WERI-Rb-1 (cell line): Measurements from ENCODE around the gene LMAN2L.

Experiments
- DNase-seq: peaks from one replicate; pipeline ENCODE4 v3.0.0-alpha.2; 2020
- H3K27ac ChIP-seq: fragments of 250-450 bp; sonication (Bioruptor Pico); 2 replicates; pipeline ENCODE4 v1.5.1; 2020; ENCODE audit warnings: mild to moderate bottlenecking, moderate library complexity
- H3K27me3 ChIP-seq: fragments of 250-450 bp; sonication (Bioruptor Pico); 2 replicates; pipeline ENCODE4 v1.5.1; 2021; ENCODE audit warnings: mild to moderate bottlenecking, low read depth, moderate library complexity; ENCODE audit not compliant: insufficient read depth, severe bottlenecking
- H3K36me3 ChIP-seq: fragments of 250-450 bp; sonication (Bioruptor Pico); 2 replicates; pipeline ENCODE4 v1.5.1; 2020; ENCODE audit warnings: mild to moderate bottlenecking, moderate library complexity
- H3K4me3 ChIP-seq: 2 replicates; pipeline ENCODE4 v1.5.1; 2011; ENCODE audit warnings: low read depth, mild to moderate bottlenecking, control low read depth, low read length
- H3K9me3 ChIP-seq: fragments of 250-450 bp; sonication (Bioruptor Pico); 2 replicates; pipeline ENCODE4 v1.5.1; 2021; ENCODE audit warnings: mild to moderate bottlenecking, moderate library complexity; ENCODE audit not compliant: severe bottlenecking
- CTCF ChIP-seq: IDR thresholded peaks from 2 replicates; pipeline ENCODE4 v1.5.1; 2011; ENCODE audit warnings: low read depth, mild to moderate bottlenecking, control low read depth, inconsistent platforms, low read length

LMAN2L gene

DNA sequence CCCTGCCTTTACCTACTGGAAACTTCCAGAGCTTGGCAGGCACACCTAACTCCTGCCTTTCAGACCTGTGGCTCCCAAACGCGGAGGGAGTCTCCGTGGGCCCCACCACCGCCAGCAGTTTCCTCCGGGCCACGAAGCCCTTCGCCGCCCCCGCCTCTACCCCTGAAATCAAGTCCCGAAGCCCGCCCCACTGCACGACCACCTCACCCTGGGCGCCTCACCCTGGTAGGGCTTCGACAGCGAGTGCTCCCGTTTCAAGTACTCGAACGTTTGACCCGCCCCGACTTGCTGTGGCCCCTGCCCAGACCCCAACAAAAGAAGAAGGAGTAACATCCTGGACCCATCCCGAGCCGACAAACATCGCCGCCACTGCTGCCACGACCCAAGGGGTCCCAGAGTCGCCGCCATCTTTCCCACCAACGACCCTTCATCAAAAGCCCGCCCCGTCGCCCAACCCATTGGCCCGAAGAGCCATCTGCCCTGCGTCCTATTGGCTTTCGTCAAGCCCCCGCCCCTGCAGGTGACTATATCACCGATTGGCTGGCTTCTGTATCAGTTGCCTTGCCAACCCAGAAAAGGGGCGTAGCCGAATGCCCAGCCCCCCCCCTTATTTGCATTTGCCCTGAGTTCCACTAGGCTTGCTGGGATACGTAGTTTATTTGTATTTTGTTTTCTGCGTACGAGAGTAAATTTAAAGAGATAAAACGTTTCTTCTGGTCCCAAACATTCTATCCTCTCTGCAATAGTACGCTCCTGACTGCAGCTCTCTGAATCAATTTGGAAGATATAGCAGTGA is at the start of gene LMAN2L:
Gene LMAN2L (minus strand): TSS at position 432 of the 796 bp plus-strand sequence. CDS start 24 bp downstream, at position 408.
- no peaks in the 10 kb centered on the region for H3K9me3 ChIP-seq
- peak within 1 kb of the TSS; percentile 78 for H3K4me3 ChIP-seq
- peaks cover 15% of the 10 kb centered on the region for H3K36me3 ChIP-seq
- peak; percentile 98 for DNase-seq
- no peaks in the 10 kb centered on the region for H3K27me3 ChIP-seq
- peak within 1 kb of the TSS; percentile 70 for H3K27ac ChIP-seq
- TF ChIP-seq CTCF = 0 out of 2 replicates have a peak, but pooled peaks have one; percentile 13

GRCh38 chr2:96789245-96789617 is 49.4 kb upstream of the LMAN2L start:
- DNase-seq = no peak
- no peak for TF ChIP-seq CTCF
- H3K27me3 ChIP-seq = no peaks in the 10 kb centered on the region
- H3K27ac ChIP-seq = peak overlapping the region; percentile 78
- no peaks in the 10 kb centered on the region for H3K9me3 ChIP-seq
- H3K36me3 ChIP-seq = no peaks in the 10 kb centered on the region
- no peak overlapping the region for H3K4me3 ChIP-seq

GRCh38 chr2:96788442-96789244 is 48.8 kb upstream of the LMAN2L start:
- Histone ChIP-seq H3K9me3 (no peaks in the 10 kb centered on the region), H3K27ac (peak overlapping the region; percentile 78), H3K36me3 (no peaks in the 10 kb centered on the region), H3K27me3 (no peaks in the 10 kb centered on the region), H3K4me3 (no peak overlapping the region)
- peak; percentile 94 for DNase-seq
- TF ChIP-seq CTCF = no peak

DNA sequence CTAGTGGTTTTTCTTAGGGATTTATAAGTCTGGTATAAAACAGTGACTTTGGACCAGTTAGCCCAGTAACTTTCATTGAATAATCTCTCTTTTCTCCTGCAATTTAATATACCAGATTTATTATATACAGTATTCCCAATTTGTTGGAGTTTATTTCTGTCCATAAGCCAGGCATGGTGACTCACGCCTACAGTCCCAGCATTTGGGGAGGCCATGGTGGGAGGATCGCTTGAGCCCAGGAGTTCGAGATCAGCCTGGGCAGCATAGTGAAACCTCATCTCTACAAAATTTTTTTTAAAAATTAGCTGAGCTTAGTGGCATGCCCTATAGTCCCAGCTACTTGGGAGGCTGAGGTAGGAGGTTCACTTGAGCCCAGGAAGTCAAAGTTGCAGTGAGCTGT is 47.5 kb upstream of the LMAN2L start:
- H3K9me3 ChIP-seq = no peaks in the 10 kb centered on the region
- no peaks in the 10 kb centered on the region for H3K27me3 ChIP-seq
- DNase-seq = no peak
- no peaks in the 10 kb centered on the region for H3K36me3 ChIP-seq
- no peak for TF ChIP-seq CTCF
- H3K27ac ChIP-seq = peak overlapping the region; percentile 78
- no peak overlapping the region for H3K4me3 ChIP-seq

- TF ChIP-seq CTCF = no peak
- H3K4me3 ChIP-seq = no peak overlapping the region
- no peaks in the 10 kb centered on the region for H3K36me3 ChIP-seq
- H3K27ac ChIP-seq = no peak overlapping the region
- no peaks in the 10 kb centered on the region for H3K9me3 ChIP-seq
- H3K27me3 ChIP-seq = no peaks in the 10 kb centered on the region
- no peak for DNase-seq
Observed at GRCh38 chr2:96783388-96783787, 43.5 kb upstream of the LMAN2L start.
